Nephron (organoid): ENCODE measurements around the gene SAMD8.

Experiments
- H3K27ac Mint-ChIP-seq, 3 experiments: 2 replicates each; pipeline ENCODE4 v1.8.0; 2020; ENCODE audit warnings: mixed read lengths in 3 of 3, mild to moderate bottlenecking in 2 of 3, moderate library complexity in 1 of 3
- H3K27me3 Mint-ChIP-seq: 2 replicates; pipeline ENCODE4 v1.8.0; 2021; ENCODE audit warnings: low read depth, mild to moderate bottlenecking, moderate library complexity, mixed read lengths
- H3K36me3 Mint-ChIP-seq: 2 replicates; pipeline ENCODE4 v1.8.0; 2020; ENCODE audit warnings: low read depth, mixed read lengths
- H3K4me1 Mint-ChIP-seq: 2 replicates; pipeline ENCODE4 v1.8.0; 2020; ENCODE audit warnings: mixed read lengths
- H3K4me3 Mint-ChIP-seq, 3 experiments: 2 replicates each; pipeline ENCODE4 v1.8.0; 2020; ENCODE audit warnings: mild to moderate bottlenecking in 3 of 3, mixed read lengths in 3 of 3, moderate library complexity in 2 of 3
- H3K9me3 Mint-ChIP-seq: 2 replicates; pipeline ENCODE4 v1.8.0; 2020; ENCODE audit warnings: mixed read lengths
- CTCF ChIP-seq, 3 experiments: fragments of 200-600 bp; sonication (generic); IDR thresholded peaks; one replicate each; pipeline ENCODE4 v1.5.0; 2021; ENCODE audit warnings: antibody characterized with exemption in 3 of 3; ENCODE audit not compliant: unreplicated experiment in 3 of 3

Gene SAMD8

GRCh38 chr10:75111365-75111906, at the start of gene SAMD8:
TSS of gene SAMD8 (plus strand) at chr10:75111656. CDS start at chr10:75150529, 38,873 bp downstream.
- no peaks in the 10 kb centered on the region for H3K27me3 Mint-ChIP-seq
- H3K27ac Mint-ChIP-seq, result peak within 1 kb of the TSS; percentile 89 to 98 (median 96)
- H3K4me3 Mint-ChIP-seq, result peak within 1 kb of the TSS; percentile 87 to 97 (median 94)
- H3K4me1 Mint-ChIP-seq, result peaks cover 62% of the 10 kb centered on the region
- TF ChIP-seq CTCF (IDR thresholded peaks at IDR 0.05; ENCODE audit: unreplicated experiment in 3 of 3), result peak in 1 of 3 experiments; percentile 41
- H3K9me3 Mint-ChIP-seq, result no peaks in the 10 kb centered on the region
- peaks cover 3% of the 10 kb centered on the region for H3K36me3 Mint-ChIP-seq

- no peaks in the 10 kb centered on the region for H3K9me3 Mint-ChIP-seq
- H3K27ac Mint-ChIP-seq, result peak overlapping the region; percentile 50 to 95 (median 80)
- H3K4me1 Mint-ChIP-seq, result peaks cover 37% of the 10 kb centered on the region
- peak overlapping the region in 1 of 3 experiments; percentile 13 for H3K4me3 Mint-ChIP-seq
- no peak for TF ChIP-seq CTCF (IDR thresholded peaks at IDR 0.05; ENCODE audit: unreplicated experiment in 3 of 3)
- H3K36me3 Mint-ChIP-seq, result no peaks in the 10 kb centered on the region
- peaks cover 6% of the 10 kb centered on the region for H3K27me3 Mint-ChIP-seq
Observed at GRCh38 chr10:75061709-75062505, 49.5 kb upstream of the SAMD8 start.

GRCh38 chr10:75062506-75063299, 48.8 kb upstream of the SAMD8 start:
- peak overlapping the region in 1 of 3 experiments; percentile 13 for H3K4me3 Mint-ChIP-seq
- no peaks in the 10 kb centered on the region for H3K36me3 Mint-ChIP-seq
- H3K27ac Mint-ChIP-seq, result peak overlapping the region; percentile 50 to 95 (median 80)
- no peaks in the 10 kb centered on the region for H3K9me3 Mint-ChIP-seq
- H3K27me3 Mint-ChIP-seq, result peaks cover 3% of the 10 kb centered on the region
- no peak for TF ChIP-seq CTCF (IDR thresholded peaks at IDR 0.05; ENCODE audit: unreplicated experiment in 3 of 3)
- H3K4me1 Mint-ChIP-seq, result peaks cover 37% of the 10 kb centered on the region

GRCh38 chr10:75063461-75064230, 47.8 kb upstream of the SAMD8 start:
- no peak overlapping the region for H3K27ac Mint-ChIP-seq
- no peak overlapping the region for H3K4me3 Mint-ChIP-seq
- H3K36me3 Mint-ChIP-seq, result no peaks in the 10 kb centered on the region
- TF ChIP-seq CTCF (IDR thresholded peaks at IDR 0.05; ENCODE audit: unreplicated experiment in 3 of 3), result no peak
- no peaks in the 10 kb centered on the region for H3K9me3 Mint-ChIP-seq
- H3K4me1 Mint-ChIP-seq, result peaks cover 40% of the 10 kb centered on the region
- peaks cover 3% of the 10 kb centered on the region for H3K27me3 Mint-ChIP-seq

GRCh38 chr10:75065076-75065475, 46.4 kb upstream of the SAMD8 start:
- H3K4me3 Mint-ChIP-seq, result no peak overlapping the region
- no peaks in the 10 kb centered on the region for H3K9me3 Mint-ChIP-seq
- H3K27me3 Mint-ChIP-seq, result peaks cover 3% of the 10 kb centered on the region
- H3K36me3 Mint-ChIP-seq, result no peaks in the 10 kb centered on the region
- TF ChIP-seq CTCF (IDR thresholded peaks at IDR 0.05; ENCODE audit: unreplicated experiment in 3 of 3), result no peak
- H3K4me1 Mint-ChIP-seq, result peaks cover 35% of the 10 kb centered on the region
- peak overlapping the region; percentile 17 to 81 (median 64) for H3K27ac Mint-ChIP-seq
